CD14-positive monocyte (primary cell): ENCODE data around the gene RANBP3. TPM values are rescaled to one million over a fixed set of nuclear protein-coding genes. Genes with fewer than 3 reads are reported as not detected.

Source experiments
- DNase-seq, 3 donors: peaks; one replicate each; pipeline ENCODE4 v3.0.0-alpha.2; 2011 to 2022
- H2AFZ ChIP-seq: 2 replicates; pipeline ENCODE4 v1.6.0; 2012; ENCODE audit warnings: mild to moderate bottlenecking, low read depth, low read length, inconsistent platforms; ENCODE audit not compliant: insufficient read depth, poor library complexity, severe bottlenecking
- H3K27ac ChIP-seq, 2 donors: 1 replicate in 1 of 2; 2 replicates in 1 of 2; pipeline ENCODE4 v1.5.1; 2012 to 2013; ENCODE audit warnings: low read length in 2 of 2, control low read depth in 1 of 2, inconsistent platforms in 1 of 2, low read depth in 1 of 2, mild to moderate bottlenecking in 1 of 2
- H3K27me3 ChIP-seq, 2 donors: one replicate each; pipeline versions ENCODE4 v1.6.0 to v1.6.1; 2011 to 2013; ENCODE audit warnings: low read length in 2 of 2; ENCODE audit not compliant: control insufficient read depth in 2 of 2, insufficient read depth in 2 of 2
- H3K36me3 ChIP-seq, 2 donors: replicated peaks in 1 of 2; 1 replicate in 1 of 2; 2 replicates in 1 of 2; pipeline versions ENCODE4 v1.5.1 to v1.6.1; 2012 to 2013; ENCODE audit warnings: low read length in 2 of 2, control low read depth in 1 of 2, inconsistent platforms in 1 of 2, mild to moderate bottlenecking in 1 of 2; ENCODE audit not compliant: insufficient read depth in 2 of 2, control insufficient read depth in 1 of 2
- H3K4me1 ChIP-seq, 2 donors: 1 replicate in 1 of 2; 2 replicates in 1 of 2; pipeline versions ENCODE4 v1.5.1 to v1.6.1; 2012 to 2013; ENCODE audit warnings: low read length in 2 of 2, control low read depth in 1 of 2, inconsistent platforms in 1 of 2, mild to moderate bottlenecking in 1 of 2, moderate library complexity in 1 of 2; ENCODE audit not compliant: insufficient read depth in 2 of 2, control insufficient read depth in 1 of 2
- H3K4me2 ChIP-seq: replicated peaks from 2 replicates; pipeline ENCODE3; 2012; ENCODE audit warnings: low read length, moderate library complexity, mild to moderate bottlenecking; ENCODE audit not compliant: poor library complexity, severe bottlenecking; ENCODE audit errors: extremely low read depth
- H3K4me3 ChIP-seq, 3 experiments: fragments of 200-600 bp in 1 of 3; sonication (generic) in 1 of 3; replicated peaks in 1 of 3; 1 replicate in 2 of 3; 2 replicates in 1 of 3; pipeline ENCODE4 v1.5.1; 2011 to 2013; ENCODE audit warnings: low read length in 3 of 3, mild to moderate bottlenecking in 3 of 3, control low read depth in 2 of 3, low read depth in 2 of 3, inconsistent platforms in 1 of 3, moderate library complexity in 1 of 3
- H3K79me2 ChIP-seq: 2 replicates; pipeline ENCODE4 v1.6.0; 2012; ENCODE audit warnings: mild to moderate bottlenecking, control low read depth, inconsistent platforms, low read length, moderate library complexity; ENCODE audit not compliant: insufficient read depth
- H3K9ac ChIP-seq: 2 replicates; pipeline ENCODE4 v1.6.0; 2017; ENCODE audit warnings: low read length, mild to moderate bottlenecking; ENCODE audit not compliant: insufficient read depth, poor library complexity, severe bottlenecking
- H3K9me3 ChIP-seq, 2 donors: replicated peaks in 1 of 2; 1 replicate in 1 of 2; 2 replicates in 1 of 2; pipeline versions ENCODE4 v1.5.1 to v1.6.1; 2012 to 2013; ENCODE audit warnings: low read length in 2 of 2, control low read depth in 1 of 2; ENCODE audit not compliant: control insufficient read depth in 1 of 2, insufficient read depth in 1 of 2
- H4K20me1 ChIP-seq: 2 replicates; pipeline ENCODE4 v1.6.0; 2012; ENCODE audit warnings: mild to moderate bottlenecking, low read length, control low read depth, moderate library complexity; ENCODE audit not compliant: insufficient read depth
- H3K27ac Mint-ChIP-seq, 7 donors: one replicate each; pipeline ENCODE4 v1.8.0; 2020; ENCODE audit warnings: mild to moderate bottlenecking in 7 of 7, mixed read lengths in 7 of 7, moderate library complexity in 6 of 7, inconsistent platforms in 2 of 7
- H3K27me3 Mint-ChIP-seq, 3 donors: one replicate each; pipeline ENCODE4 v1.8.0; 2021 to 2022; ENCODE audit warnings: low read depth in 3 of 3, mild to moderate bottlenecking in 3 of 3, mixed read lengths in 3 of 3, moderate library complexity in 3 of 3, inconsistent platforms in 1 of 3
- H3K36me3 Mint-ChIP-seq, 2 donors: one replicate each; pipeline ENCODE4 v1.8.0; 2020; ENCODE audit warnings: mixed read lengths in 2 of 2, inconsistent platforms in 1 of 2, mild to moderate bottlenecking in 1 of 2
- H3K4me1 Mint-ChIP-seq: one replicate; pipeline ENCODE4 v1.8.0; 2020; ENCODE audit warnings: mild to moderate bottlenecking, mixed read lengths
- H3K4me3 Mint-ChIP-seq, 2 donors: one replicate each; pipeline ENCODE4 v1.8.0; 2020; ENCODE audit warnings: mild to moderate bottlenecking in 2 of 2, mixed read lengths in 2 of 2, moderate library complexity in 1 of 2
- H3K9me3 Mint-ChIP-seq, 7 donors: one replicate each; pipeline ENCODE4 v1.8.0; 2020 to 2022; ENCODE audit warnings: mixed read lengths in 7 of 7, mild to moderate bottlenecking in 6 of 7, moderate library complexity in 6 of 7, inconsistent platforms in 2 of 7
- CTCF ChIP-seq: fragments of 200-600 bp; IDR thresholded peaks from one replicate; pipeline ENCODE4 v1.8.0; 2022; ENCODE audit warnings: antibody characterized with exemption, mild to moderate bottlenecking
- WGBS: methylation state at CpG from one replicate; pipeline ENCODE4 v1.1.5; 2013; ENCODE audit warnings: missing lambda C conversion rate; ENCODE audit not compliant: insufficient coverage; 5-methylcytosine and 5-hydroxymethylcytosine counted together
- intact Hi-C, 2 donors: fragments of 100-400 bp; cut with micrococcal nuclease; formaldehyde crosslinking; loops; one replicate each; pipeline versions ENCODE4 v1.15.0 to v1.15.1; 2023
- polyA plus RNA-seq, 3 donors: library from polyadenylated mRNA; depleted of rRNA in 1 of 3; unstranded in 2 of 3; stranded (reverse) in 1 of 3; fragments of 300-500 nt in 2 of 3; fragments of >200 nt in 1 of 3; fragmentation: Illumina TruSeq in 2 of 3; gene quantifications; 1 replicate in 2 of 3; 2 replicates in 1 of 3; pipeline ENCODE4 v1.2.3, GENCODE V29; 2012 to 2021

RANBP3 gene
- polyA plus RNA-seq, 3 donors, result 4.5 to 49.5 (median 8.1) TPM

GRCh38 chr19:5966941-5967340, 11.0 kb downstream of the RANBP3 start:
- Histone ChIP-seq H3K27me3 (no peaks in the 10 kb centered on the region), H3K27ac (no peak overlapping the region), H3K9ac (no peak overlapping the region), H3K36me3 (peaks cover 10 to 30% of the 10 kb centered on the region in 2 donors), H2AFZ (no peak overlapping the region), H3K79me2 (peaks cover 99% of the 10 kb centered on the region), H3K4me3 (no peak overlapping the region), H3K4me2 (no peak overlapping the region), H3K9me3 (no peaks in the 10 kb centered on the region), H3K4me1 (peaks cover 20 to 29% of the 10 kb centered on the region in 2 donors), H4K20me1 (peaks cover 99% of the 10 kb centered on the region)
- no peak for TF ChIP-seq CTCF
- Mint-ChIP-seq H3K4me1 (peaks cover 43% of the 10 kb centered on the region), H3K9me3 (no peaks in the 10 kb centered on the region), H3K27ac (peak overlapping the region in 2 of 7 donors; percentile 0 to 21), H3K27me3 (peaks cover 0 to 2% (median 0%) of the 10 kb centered on the region in 3 donors), H3K36me3 (peaks cover 14 to 33% of the 10 kb centered on the region in 2 donors), H3K4me3 (no peak overlapping the region)
- WGBS, result 100% methylated on average over 3 of the region's 9 CpGs
- intact Hi-C loops, result no loop called here
- no peak for DNase-seq

GRCh38 chr19:5966215-5966614, 11.7 kb downstream of the RANBP3 start:
- Histone ChIP-seq H2AFZ (no peak overlapping the region), H3K9me3 (no peaks in the 10 kb centered on the region), H3K27ac (no peak overlapping the region), H3K4me1 (peaks cover 25 to 35% of the 10 kb centered on the region in 2 donors), H3K79me2 (peaks cover 99% of the 10 kb centered on the region), H3K4me3 (no peak overlapping the region), H3K27me3 (no peaks in the 10 kb centered on the region), H3K9ac (no peak overlapping the region), H3K36me3 (peaks cover 10 to 23% of the 10 kb centered on the region in 2 donors), H4K20me1 (peaks cover 97% of the 10 kb centered on the region), H3K4me2 (no peak overlapping the region)
- TF ChIP-seq CTCF, result no peak
- WGBS, result 72% methylated on average over 8 of the region's 8 CpGs
- DNase-seq, result no peak
- H3K36me3 Mint-ChIP-seq, result peaks cover 12 to 33% of the 10 kb centered on the region in 2 donors
- no peaks in the 10 kb centered on the region for H3K9me3 Mint-ChIP-seq
- H3K4me3 Mint-ChIP-seq, result no peak overlapping the region
- intact Hi-C loops, result no loop called here
- peaks cover 50% of the 10 kb centered on the region for H3K4me1 Mint-ChIP-seq
- peak overlapping the region in 2 of 7 donors; percentile 36 to 55 for H3K27ac Mint-ChIP-seq
- peaks cover 0 to 2% (median under 1%) of the 10 kb centered on the region in 3 donors for H3K27me3 Mint-ChIP-seq
